GM18511 (cell line): ENCODE results near the gene VTI1A.

Experiments
- ATAC-seq: cut with Tn5 transposase; IDR thresholded peaks from one replicate; pipeline ENCODE4 v1.9.1; 2021; ENCODE audit warnings: mild to moderate bottlenecking, moderate library complexity; ENCODE audit not compliant: unreplicated experiment

Gene VTI1A

DNA sequence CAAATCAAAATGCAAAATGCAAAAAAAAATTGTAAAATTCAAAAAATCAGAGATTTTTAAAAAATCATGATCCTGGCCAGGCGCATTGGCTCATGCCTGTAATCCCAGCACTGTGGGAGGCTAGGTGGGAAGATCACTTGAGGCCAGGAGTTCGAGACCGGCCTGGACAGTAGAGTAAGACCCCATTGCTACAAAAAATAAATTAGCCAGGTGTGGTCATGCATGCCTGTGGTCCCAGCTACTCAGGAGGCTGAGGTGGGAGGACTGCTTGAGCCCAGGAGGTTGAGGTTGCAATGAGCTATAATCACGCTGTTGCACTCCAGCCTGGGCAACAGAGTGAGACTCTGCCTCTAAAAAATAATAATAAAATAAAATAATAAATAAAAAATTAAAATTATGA lies 347.2 kb downstream of the VTI1A start:
- ATAC-seq: no peak

- ATAC-seq: no peak
Measured at GRCh38 chr10:112795067-112795466, 348.1 kb downstream of the VTI1A start.

- ATAC-seq: no peak
Measured at GRCh38 chr10:112797197-112797596, 350.2 kb downstream of the VTI1A start.

- ATAC-seq: no peak
Measured at GRCh38 chr10:112797855-112798254, 350.8 kb downstream of the VTI1A start.

DNA sequence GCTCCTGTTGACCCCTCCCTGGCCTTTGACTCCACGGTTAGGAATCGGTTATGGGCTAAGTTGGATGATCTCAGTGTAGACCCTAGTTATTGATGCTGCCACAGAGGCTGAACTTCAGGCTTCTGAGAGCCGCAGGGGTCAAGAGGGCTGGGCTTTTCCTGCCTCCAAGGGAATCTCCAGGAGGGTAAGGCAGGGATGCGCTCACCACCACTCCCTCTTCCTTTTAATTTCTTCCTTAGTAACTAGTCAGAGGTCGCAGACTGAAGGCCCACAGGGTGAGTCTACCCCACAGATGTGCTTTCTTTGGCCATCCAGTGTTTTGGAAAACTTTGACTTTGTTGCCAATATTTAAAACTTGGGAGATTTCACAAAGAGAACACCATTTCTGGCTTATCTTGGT lies 352.0 kb downstream of the VTI1A start:
- no peak for ATAC-seq

GRCh38 chr10:112799726-112800510 lies 352.9 kb downstream of the VTI1A start:
- ATAC-seq: no peak

DNA sequence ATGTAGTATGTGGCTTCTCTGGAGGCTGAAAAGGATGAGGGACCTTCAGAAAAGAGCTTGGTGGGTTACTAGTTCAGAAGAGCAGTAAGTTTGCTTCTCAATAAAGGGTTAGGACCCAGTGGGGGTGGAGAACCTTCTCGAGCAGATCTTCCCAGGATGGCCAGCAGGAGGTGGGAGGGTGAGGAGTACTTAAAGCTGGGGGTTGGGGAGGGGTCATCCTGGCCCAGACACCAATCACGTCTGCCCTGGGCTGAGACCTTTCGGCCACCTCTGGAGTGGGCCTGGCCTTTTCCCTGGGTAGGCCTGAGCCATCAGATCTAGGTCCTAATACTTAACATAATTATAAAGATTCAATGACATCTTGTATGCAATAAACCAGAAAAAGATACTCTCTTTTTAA lies 354.0 kb downstream of the VTI1A start:
- ATAC-seq: no peak

DNA sequence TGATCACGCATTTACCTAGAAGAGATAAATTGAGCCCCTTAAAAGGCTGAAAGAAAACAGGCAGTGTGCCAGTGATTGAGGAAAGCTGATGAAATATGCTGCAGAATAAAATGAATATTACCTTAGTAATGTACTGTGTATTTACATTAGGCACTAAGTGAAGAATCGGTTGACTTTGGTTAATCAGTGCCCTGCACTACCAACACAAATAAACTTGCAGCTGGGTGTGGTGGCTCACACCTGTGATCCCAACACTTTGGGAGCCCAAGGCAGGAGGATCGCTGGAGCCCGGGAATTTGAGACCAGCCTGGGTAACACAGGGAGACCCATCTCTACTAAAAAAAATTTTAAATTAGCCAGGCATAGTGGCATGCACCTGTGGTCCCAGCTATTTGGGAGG lies 354.7 kb downstream of the VTI1A start:
- ATAC-seq: no peak

- ATAC-seq: no peak
Measured at GRCh38 chr10:112802411-112803022, 355.5 kb downstream of the VTI1A start.

DNA sequence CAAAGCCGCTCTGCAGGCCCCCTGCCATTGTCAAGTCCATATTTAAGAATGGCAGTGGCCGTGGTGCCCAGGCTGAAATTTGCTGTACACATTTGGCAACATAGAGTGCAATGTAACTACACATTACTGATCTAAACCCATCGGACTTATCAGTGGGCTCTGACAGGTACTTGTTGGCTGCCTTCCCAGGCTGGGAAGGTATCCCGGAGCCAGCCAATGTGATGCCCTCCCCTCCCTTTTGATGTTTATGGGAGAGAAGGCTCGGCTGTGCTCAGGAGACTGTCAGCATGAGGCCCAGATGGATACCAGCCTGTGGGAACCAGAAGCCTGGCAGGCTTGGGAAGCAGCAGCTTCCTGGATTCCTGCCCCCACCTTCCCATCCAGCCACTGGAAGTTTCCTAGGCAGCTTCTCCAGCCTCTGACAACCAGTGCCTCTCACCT lies 357.0 kb downstream of the VTI1A start:
- ATAC-seq: no peak

GRCh38 chr10:112805254-112805590 lies 358.2 kb downstream of the VTI1A start:
- no peak for ATAC-seq

- no peak for ATAC-seq
Measured at GRCh38 chr10:112805701-112806100, 358.7 kb downstream of the VTI1A start.

- no peak for ATAC-seq
Measured at GRCh38 chr10:112807013-112807412, 360.0 kb downstream of the VTI1A start.

- ATAC-seq: no peak
Measured at GRCh38 chr10:112809736-112810135, 362.7 kb downstream of the VTI1A start.

DNA sequence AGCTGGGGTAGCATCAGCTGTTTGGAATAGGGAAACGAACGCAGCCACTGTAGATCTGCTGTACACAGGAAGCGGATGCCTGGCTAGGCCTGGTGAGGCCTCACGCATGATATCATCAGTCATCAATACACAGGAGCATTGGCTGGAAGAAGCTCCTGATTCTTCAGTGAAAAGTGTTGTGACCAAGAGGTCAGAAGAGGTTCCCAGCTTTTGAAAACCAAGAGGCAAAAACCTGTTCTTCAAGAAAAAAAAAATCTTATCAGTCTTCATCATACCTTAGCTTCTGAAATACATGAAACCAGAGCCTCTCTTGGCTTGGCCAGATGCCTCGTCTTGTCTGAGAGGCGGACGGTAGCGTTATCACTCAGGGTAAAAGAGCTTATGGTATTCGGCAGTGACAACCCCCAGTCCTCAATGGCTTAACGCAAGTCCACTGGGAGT lies 363.7 kb downstream of the VTI1A start:
- no peak for ATAC-seq

GRCh38 chr10:112811741-112812551 lies 364.9 kb downstream of the VTI1A start:
- no peak for ATAC-seq

- no peak for ATAC-seq
Measured at GRCh38 chr10:112812586-112812985, 365.6 kb downstream of the VTI1A start.

DNA sequence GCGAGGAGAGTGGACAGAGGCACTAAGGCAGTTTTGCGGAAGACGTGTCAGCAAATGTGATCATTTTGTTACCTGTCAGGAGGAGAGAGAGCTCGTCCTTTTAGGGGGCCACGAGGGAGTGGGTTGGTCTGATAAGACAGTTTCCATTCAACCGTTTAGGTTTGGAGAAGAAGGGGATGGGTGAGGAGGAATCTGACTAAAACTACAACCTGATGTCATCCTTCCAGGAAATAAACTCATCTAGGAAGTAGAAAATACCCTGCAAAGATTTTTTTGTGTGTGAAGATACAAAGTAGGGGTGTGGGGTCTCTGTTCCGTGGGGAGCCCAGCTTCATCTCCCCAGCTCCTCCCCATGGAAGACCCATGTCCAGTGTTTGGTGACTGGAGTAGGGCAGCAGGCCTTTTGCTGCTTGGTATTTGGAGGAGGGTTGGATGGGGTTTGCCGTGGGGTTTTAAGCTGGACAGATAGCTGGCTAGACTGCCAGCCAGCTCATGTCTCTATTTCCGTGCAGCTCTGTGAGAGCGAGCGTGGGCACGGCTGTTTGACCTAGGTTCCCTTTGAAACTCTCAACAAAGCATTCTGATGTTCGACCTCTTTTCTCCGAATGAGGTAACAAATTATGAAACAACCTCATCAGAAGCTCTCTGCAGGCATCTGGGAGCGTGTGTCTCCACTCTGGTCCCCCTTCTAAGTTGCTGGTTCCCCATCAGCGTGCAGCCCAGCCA lies 367.0 kb downstream of the VTI1A start:
- no peak for ATAC-seq

GRCh38 chr10:112815269-112816032 lies 368.4 kb downstream of the VTI1A start:
- no peak for ATAC-seq

GRCh38 chr10:112816033-112816430 lies 369.0 kb downstream of the VTI1A start:
- ATAC-seq: no peak
